HepG2 (cell line): ENCODE data around the gene CAMKV. TPM values are rescaled to one million over a fixed set of nuclear protein-coding genes. Genes with fewer than 3 reads are reported as not detected.
A peak's percentile ranks its signal among the peaks of the same experiment; 100 is the strongest.

Experiments used
- ESRRA ChIP-seq: sonication (generic); formaldehyde crosslinking; IDR thresholded peaks from 2 replicates; pipeline ENCODE4 v1.5.1; 2020; ENCODE audit warnings: mild to moderate bottlenecking, low read depth, missing genetic modification reagents
- GATAD1 ChIP-seq: IDR thresholded peaks from 2 replicates; pipeline ENCODE4 v1.6.1; 2016; ENCODE audit warnings: missing genetic modification reagents, missing compliant biosample characterization
- GATAD2A ChIP-seq: IDR thresholded peaks from 2 replicates; pipeline ENCODE4 v1.6.1; 2016
- MAZ ChIP-seq, 2 experiments: sonication (generic) in 1 of 2; formaldehyde crosslinking in 1 of 2; IDR thresholded peaks; 2 replicates each; pipeline versions ENCODE4 v1.5.0 to v1.6.1; 2012 to 2020; ENCODE audit warnings: low read depth in 2 of 2, mild to moderate bottlenecking in 2 of 2, borderline replicate concordance in 1 of 2, improper control_type of control experiment in 1 of 2, low read length in 1 of 2, missing genetic modification reagents in 1 of 2, moderate library complexity in 1 of 2
- SOX13 ChIP-seq, 3 experiments: fragments of 450-650 bp in 1 of 3; sonication (generic) in 1 of 3; formaldehyde crosslinking in 1 of 3; IDR thresholded peaks in 2 of 3; conservative IDR thresholded peaks in 1 of 3; 2 replicates each; pipeline versions ENCODE4 v1.5.0 to v1.6.1; 2016 to 2020; ENCODE audit warnings: antibody characterized with exemption in 1 of 3, mild to moderate bottlenecking in 1 of 3, missing compliant biosample characterization in 1 of 3, missing genetic modification reagents in 1 of 3, moderate library complexity in 1 of 3
- ZNF549 ChIP-seq: sonication (generic); formaldehyde crosslinking; IDR thresholded peaks from 2 replicates; pipeline ENCODE4 v1.5.0; 2020; ENCODE audit warnings: missing genetic modification reagents
- ZNF572 ChIP-seq: sonication (generic); formaldehyde crosslinking; IDR thresholded peaks from 2 replicates; pipeline ENCODE4 v1.5.1; 2020; ENCODE audit warnings: mild to moderate bottlenecking, missing genetic modification reagents
- polyA plus RNA-seq, 8 experiments: library from polyadenylated mRNA; depleted of rRNA in 3 of 8; stranded (reverse) in 7 of 8; unstranded in 1 of 8; fragments of >200 nt; fragmentation: Illumina TruSeq in 4 of 8; extraction: Trizol in 4 of 8; gene quantifications; 2 replicates each; pipeline versions ENCODE4 v1.2.1 to v1.2.3, GENCODE V29; 2011 to 2016; ENCODE audit warnings: low read depth in 4 of 8, missing spikeins in 1 of 8, mixed read lengths in 1 of 8; ENCODE audit not compliant: insufficient read depth in 1 of 8
- total RNA-seq, 5 experiments: library from RNA; depleted of rRNA; stranded (reverse); fragments of >200 nt; fragmentation: Illumina TruSeq; extraction: Trizol; gene quantifications; 2 replicates each; pipeline ENCODE4 v1.2.3, GENCODE V29; 2016; ENCODE audit warnings: low read depth in 1 of 5
- TF ChIP-seq, protein P1 (sequence below): sonication (generic); formaldehyde crosslinking; IDR thresholded peaks from 2 replicates; pipeline ENCODE4 v1.4.0; 2020; ENCODE audit warnings: missing genetic modification reagents, borderline replicate concordance
- TF ChIP-seq, protein P2 (sequence below): sonication (generic); formaldehyde crosslinking; IDR thresholded peaks from 2 replicates; pipeline ENCODE4 v1.5.0; 2020; ENCODE audit warnings: missing genetic modification reagents
- TF ChIP-seq, protein P3 (sequence below): sonication (generic); formaldehyde crosslinking; IDR thresholded peaks from 2 replicates; pipeline ENCODE4 v1.5.1; 2020; ENCODE audit warnings: missing genetic modification reagents, mild to moderate bottlenecking, borderline replicate concordance
- TF ChIP-seq, protein P4 (sequence below): sonication (generic); formaldehyde crosslinking; IDR thresholded peaks from 2 replicates; pipeline ENCODE4 v1.4.0; 2020; ENCODE audit warnings: missing genetic modification reagents
- TF ChIP-seq, protein P5 (sequence below): sonication (generic); formaldehyde crosslinking; IDR thresholded peaks from 2 replicates; pipeline ENCODE4 v1.8.0; 2023; ENCODE audit warnings: mild to moderate bottlenecking, missing genetic modification reagents
- TF ChIP-seq, protein P6 (sequence below): sonication (generic); formaldehyde crosslinking; IDR thresholded peaks from 2 replicates; pipeline ENCODE4 v1.4.0; 2020; ENCODE audit warnings: missing genetic modification reagents
- TF ChIP-seq, protein P7 (sequence below): sonication (generic); formaldehyde crosslinking; IDR thresholded peaks from 2 replicates; pipeline ENCODE4 v1.5.0; 2020; ENCODE audit warnings: mild to moderate bottlenecking, missing genetic modification reagents, moderate library complexity

CAMKV gene
- total and polyA plus RNA-seq, 2 of the 13 experiments (the other 11 are each of a cell fraction or from before 2014, with no cell fraction given) = 0.13 to 0.15 TPM

DNA sequence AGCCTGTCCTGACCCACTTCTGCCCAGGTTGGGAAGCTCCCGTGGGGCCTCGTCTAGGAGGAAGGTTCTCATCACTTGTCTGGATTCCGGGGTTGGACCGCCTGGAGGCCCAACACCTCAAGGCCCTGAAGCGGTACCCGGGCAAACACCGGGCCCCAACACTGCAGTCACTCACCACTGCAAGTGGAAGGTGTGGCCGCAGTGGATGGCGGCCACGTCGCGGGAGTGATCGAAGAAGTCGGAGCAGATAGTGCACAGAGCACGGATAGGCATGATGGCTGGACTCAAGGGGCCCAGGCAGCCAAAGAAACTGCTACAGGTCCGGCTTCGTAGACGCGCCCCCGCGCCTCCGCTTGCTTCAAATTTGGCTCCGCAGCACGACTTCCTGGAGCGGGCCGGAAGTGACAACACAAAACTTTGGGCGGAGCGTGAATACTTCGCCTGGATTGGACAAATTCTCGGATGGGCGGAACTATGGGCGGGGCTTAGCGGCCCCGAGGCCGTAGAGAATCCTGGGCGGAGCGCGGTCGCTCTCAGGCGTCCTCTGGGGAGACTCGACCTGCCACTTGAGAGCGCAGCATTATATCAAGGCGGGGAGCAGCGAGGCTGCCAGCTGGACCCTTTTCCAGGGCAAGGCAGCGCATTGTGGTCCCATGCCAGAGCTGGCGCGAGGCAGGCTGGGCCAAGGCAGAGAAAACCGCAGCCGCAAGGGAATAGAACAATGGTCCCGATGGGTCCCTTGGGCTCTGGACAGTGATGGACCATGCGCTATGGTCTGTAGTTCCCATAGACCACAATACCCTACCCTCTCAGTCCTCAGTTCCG, 13.3 kb downstream of the CAMKV start, which contains the start of gene TRAIP (continued):
- TF ChIP-seq, protein P1, sequence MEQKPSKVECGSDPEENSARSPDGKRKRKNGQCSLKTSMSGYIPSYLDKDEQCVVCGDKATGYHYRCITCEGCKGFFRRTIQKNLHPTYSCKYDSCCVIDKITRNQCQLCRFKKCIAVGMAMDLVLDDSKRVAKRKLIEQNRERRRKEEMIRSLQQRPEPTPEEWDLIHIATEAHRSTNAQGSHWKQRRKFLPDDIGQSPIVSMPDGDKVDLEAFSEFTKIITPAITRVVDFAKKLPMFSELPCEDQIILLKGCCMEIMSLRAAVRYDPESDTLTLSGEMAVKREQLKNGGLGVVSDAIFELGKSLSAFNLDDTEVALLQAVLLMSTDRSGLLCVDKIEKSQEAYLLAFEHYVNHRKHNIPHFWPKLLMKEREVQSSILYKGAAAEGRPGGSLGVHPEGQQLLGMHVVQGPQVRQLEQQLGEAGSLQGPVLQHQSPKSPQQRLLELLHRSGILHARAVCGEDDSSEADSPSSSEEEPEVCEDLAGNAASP (CRISPR knock-in tag) = 0 out of 2 replicates have a peak, but pooled peaks have one; percentile 17
- TF ChIP-seq ZNF572 (CRISPR knock-in tag) (peak; percentile 92; the same call in 1 of the 2 replicates), MAZ (IDR thresholded peaks at IDR 0.05; ENCODE audit: borderline replicate concordance, low read depth, low read length) (no peak), MAZ (CRISPR knock-in tag; IDR thresholded peaks at IDR 0.05; ENCODE audit: low read depth) (no peak), GATAD2A (CRISPR knock-in tag) (no peak), ESRRA (CRISPR knock-in tag) (no peak), SOX13 (IDR thresholded peaks at IDR 0.05) (no peak), SOX13 (CRISPR knock-in tag; conservative IDR thresholded peaks at IDR 0.05 in 1 of 2, IDR thresholded peaks at IDR 0.05 in 1 of 2) (no peak), ZNF549 (CRISPR knock-in tag) (no peak), GATAD1 (CRISPR knock-in tag) (peak; percentile 99)
- TF ChIP-seq, protein P2, sequence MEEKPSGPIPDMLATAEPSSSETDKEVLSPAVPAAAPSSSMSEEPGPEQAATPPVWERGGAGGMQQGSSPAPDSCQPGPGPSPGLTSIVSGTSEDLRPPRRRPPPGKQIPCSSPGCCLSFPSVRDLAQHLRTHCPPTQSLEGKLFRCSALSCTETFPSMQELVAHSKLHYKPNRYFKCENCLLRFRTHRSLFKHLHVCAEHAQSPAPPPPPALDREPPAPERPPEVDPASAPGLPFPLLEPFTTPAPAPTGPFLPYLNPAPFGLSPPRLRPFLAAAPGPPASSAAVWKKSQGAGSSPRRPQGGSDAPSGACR (CRISPR knock-in tag) = no peak
- TF ChIP-seq, protein P3, sequence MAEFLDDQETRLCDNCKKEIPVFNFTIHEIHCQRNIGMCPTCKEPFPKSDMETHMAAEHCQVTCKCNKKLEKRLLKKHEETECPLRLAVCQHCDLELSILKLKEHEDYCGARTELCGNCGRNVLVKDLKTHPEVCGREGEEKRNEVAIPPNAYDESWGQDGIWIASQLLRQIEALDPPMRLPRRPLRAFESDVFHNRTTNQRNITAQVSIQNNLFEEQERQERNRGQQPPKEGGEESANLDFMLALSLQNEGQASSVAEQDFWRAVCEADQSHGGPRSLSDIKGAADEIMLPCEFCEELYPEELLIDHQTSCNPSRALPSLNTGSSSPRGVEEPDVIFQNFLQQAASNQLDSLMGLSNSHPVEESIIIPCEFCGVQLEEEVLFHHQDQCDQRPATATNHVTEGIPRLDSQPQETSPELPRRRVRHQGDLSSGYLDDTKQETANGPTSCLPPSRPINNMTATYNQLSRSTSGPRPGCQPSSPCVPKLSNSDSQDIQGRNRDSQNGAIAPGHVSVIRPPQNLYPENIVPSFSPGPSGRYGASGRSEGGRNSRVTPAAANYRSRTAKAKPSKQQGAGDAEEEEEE = no peak
- TF ChIP-seq, protein P4, sequence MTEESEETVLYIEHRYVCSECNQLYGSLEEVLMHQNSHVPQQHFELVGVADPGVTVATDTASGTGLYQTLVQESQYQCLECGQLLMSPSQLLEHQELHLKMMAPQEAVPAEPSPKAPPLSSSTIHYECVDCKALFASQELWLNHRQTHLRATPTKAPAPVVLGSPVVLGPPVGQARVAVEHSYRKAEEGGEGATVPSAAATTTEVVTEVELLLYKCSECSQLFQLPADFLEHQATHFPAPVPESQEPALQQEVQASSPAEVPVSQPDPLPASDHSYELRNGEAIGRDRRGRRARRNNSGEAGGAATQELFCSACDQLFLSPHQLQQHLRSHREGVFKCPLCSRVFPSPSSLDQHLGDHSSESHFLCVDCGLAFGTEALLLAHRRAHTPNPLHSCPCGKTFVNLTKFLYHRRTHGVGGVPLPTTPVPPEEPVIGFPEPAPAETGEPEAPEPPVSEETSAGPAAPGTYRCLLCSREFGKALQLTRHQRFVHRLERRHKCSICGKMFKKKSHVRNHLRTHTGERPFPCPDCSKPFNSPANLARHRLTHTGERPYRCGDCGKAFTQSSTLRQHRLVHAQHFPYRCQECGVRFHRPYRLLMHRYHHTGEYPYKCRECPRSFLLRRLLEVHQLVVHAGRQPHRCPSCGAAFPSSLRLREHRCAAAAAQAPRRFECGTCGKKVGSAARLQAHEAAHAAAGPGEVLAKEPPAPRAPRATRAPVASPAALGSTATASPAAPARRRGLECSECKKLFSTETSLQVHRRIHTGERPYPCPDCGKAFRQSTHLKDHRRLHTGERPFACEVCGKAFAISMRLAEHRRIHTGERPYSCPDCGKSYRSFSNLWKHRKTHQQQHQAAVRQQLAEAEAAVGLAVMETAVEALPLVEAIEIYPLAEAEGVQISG (CRISPR knock-in tag) = peak; percentile 83
- TF ChIP-seq, protein P5, sequence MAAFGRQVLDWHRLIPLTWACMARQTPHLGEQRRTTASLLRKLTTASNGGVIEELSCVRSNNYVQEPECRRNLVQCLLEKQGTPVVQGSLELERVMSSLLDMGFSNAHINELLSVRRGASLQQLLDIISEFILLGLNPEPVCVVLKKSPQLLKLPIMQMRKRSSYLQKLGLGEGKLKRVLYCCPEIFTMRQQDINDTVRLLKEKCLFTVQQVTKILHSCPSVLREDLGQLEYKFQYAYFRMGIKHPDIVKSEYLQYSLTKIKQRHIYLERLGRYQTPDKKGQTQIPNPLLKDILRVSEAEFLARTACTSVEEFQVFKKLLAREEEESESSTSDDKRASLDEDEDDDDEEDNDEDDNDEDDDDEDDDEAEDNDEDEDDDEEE (CRISPR knock-in tag) = no peak
- TF ChIP-seq, protein P6, sequence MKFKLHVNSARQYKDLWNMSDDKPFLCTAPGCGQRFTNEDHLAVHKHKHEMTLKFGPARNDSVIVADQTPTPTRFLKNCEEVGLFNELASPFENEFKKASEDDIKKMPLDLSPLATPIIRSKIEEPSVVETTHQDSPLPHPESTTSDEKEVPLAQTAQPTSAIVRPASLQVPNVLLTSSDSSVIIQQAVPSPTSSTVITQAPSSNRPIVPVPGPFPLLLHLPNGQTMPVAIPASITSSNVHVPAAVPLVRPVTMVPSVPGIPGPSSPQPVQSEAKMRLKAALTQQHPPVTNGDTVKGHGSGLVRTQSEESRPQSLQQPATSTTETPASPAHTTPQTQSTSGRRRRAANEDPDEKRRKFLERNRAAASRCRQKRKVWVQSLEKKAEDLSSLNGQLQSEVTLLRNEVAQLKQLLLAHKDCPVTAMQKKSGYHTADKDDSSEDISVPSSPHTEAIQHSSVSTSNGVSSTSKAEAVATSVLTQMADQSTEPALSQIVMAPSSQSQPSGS = peak; percentile 68
- TF ChIP-seq, protein P7, sequence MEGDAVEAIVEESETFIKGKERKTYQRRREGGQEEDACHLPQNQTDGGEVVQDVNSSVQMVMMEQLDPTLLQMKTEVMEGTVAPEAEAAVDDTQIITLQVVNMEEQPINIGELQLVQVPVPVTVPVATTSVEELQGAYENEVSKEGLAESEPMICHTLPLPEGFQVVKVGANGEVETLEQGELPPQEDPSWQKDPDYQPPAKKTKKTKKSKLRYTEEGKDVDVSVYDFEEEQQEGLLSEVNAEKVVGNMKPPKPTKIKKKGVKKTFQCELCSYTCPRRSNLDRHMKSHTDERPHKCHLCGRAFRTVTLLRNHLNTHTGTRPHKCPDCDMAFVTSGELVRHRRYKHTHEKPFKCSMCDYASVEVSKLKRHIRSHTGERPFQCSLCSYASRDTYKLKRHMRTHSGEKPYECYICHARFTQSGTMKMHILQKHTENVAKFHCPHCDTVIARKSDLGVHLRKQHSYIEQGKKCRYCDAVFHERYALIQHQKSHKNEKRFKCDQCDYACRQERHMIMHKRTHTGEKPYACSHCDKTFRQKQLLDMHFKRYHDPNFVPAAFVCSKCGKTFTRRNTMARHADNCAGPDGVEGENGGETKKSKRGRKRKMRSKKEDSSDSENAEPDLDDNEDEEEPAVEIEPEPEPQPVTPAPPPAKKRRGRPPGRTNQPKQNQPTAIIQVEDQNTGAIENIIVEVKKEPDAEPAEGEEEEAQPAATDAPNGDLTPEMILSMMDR (CRISPR knock-in tag) = peak; percentile 39
